Natural killer cell (primary cell): ENCODE results near the gene SERPINA3. TPM values are rescaled to one million over a fixed set of nuclear protein-coding genes. Genes with fewer than 3 reads are reported as not detected.

ENCODE experiments used
- ATAC-seq, 3 donors: fragments of 150-1000 bp in 2 of 3; fragments of 200-7000 bp in 1 of 3; cut with Tn5 transposase; 1 replicate in 1 of 3; 2 replicates in 2 of 3; pipeline ENCODE4 v1.10.0; 2021; ENCODE audit warnings: mild to moderate bottlenecking in 2 of 3, moderate library complexity in 2 of 3
- DNase-seq, 2 donors: peaks; one replicate each; pipeline versions ENCODE4 v3.0.0 to v3.0.0-alpha.2; 2013 to 2021; ENCODE audit warnings: mixed read lengths in 1 of 2
- H3K27ac ChIP-seq: one replicate; pipeline ENCODE4 v1.5.1; 2013; ENCODE audit warnings: mild to moderate bottlenecking, low read length
- H3K27me3 ChIP-seq: one replicate; pipeline ENCODE4 v1.6.1; 2013; ENCODE audit warnings: low read length; ENCODE audit not compliant: control insufficient read depth, insufficient read depth
- H3K36me3 ChIP-seq: one replicate; pipeline ENCODE4 v1.6.1; 2013; ENCODE audit warnings: low read length; ENCODE audit not compliant: control insufficient read depth, insufficient read depth
- H3K4me1 ChIP-seq: one replicate; pipeline ENCODE4 v1.6.1; 2013; ENCODE audit warnings: low read length; ENCODE audit not compliant: control insufficient read depth, insufficient read depth
- H3K4me3 ChIP-seq: one replicate; pipeline ENCODE4 v1.5.1; 2013; ENCODE audit warnings: low read length
- H3K9me3 ChIP-seq: one replicate; pipeline ENCODE4 v1.6.1; 2013; ENCODE audit warnings: low read length; ENCODE audit not compliant: control insufficient read depth, insufficient read depth
- H3K27ac Mint-ChIP-seq, 2 donors: one replicate each; pipeline ENCODE4 v1.8.0; 2022; ENCODE audit warnings: mild to moderate bottlenecking in 2 of 2, mixed read lengths in 2 of 2, moderate library complexity in 1 of 2
- H3K27me3 Mint-ChIP-seq, 2 donors: one replicate each; pipeline ENCODE4 v1.8.0; 2022; ENCODE audit warnings: low read depth in 2 of 2, mixed read lengths in 2 of 2
- H3K36me3 Mint-ChIP-seq: one replicate; pipeline ENCODE4 v1.8.0; 2022; ENCODE audit warnings: mixed read lengths
- H3K4me1 Mint-ChIP-seq, 2 donors: one replicate each; pipeline ENCODE4 v1.8.0; 2022; ENCODE audit warnings: mixed read lengths in 2 of 2
- H3K4me3 Mint-ChIP-seq: one replicate; pipeline ENCODE4 v1.8.0; 2022; ENCODE audit warnings: mild to moderate bottlenecking, moderate library complexity, mixed read lengths
- H3K9me3 Mint-ChIP-seq, 2 donors: one replicate each; pipeline ENCODE4 v1.8.0; 2022; ENCODE audit warnings: mixed read lengths in 2 of 2
- WGBS: methylation state at CpG from one replicate; pipeline ENCODE4 v1.1.7; 2013; ENCODE audit warnings: missing lambda C conversion rate; ENCODE audit not compliant: insufficient coverage; 5-methylcytosine and 5-hydroxymethylcytosine counted together
- intact Hi-C: fragments of 100-400 bp; cut with micrococcal nuclease; formaldehyde crosslinking; loops from one replicate; pipeline ENCODE4 v1.14.2; 2022
- total RNA-seq, 4 donors: library from RNA; stranded (reverse); fragments of 120-200 nt in 1 of 4; gene quantifications; one replicate each; pipeline versions ENCODE4 v1.2.3 to v1.2.4, GENCODE V29; 2013 to 2022
- TF ChIP-seq, protein P1 (sequence below): fragments of 200-600 bp; IDR thresholded peaks from one replicate; pipeline ENCODE4 v1.8.0; 2022; ENCODE audit warnings: antibody characterized with exemption

SERPINA3 gene
- total RNA-seq, 3 donors from 2014 or later (not counting 1 experiment from before 2014, with no cell fraction given) = not detected

DNA sequence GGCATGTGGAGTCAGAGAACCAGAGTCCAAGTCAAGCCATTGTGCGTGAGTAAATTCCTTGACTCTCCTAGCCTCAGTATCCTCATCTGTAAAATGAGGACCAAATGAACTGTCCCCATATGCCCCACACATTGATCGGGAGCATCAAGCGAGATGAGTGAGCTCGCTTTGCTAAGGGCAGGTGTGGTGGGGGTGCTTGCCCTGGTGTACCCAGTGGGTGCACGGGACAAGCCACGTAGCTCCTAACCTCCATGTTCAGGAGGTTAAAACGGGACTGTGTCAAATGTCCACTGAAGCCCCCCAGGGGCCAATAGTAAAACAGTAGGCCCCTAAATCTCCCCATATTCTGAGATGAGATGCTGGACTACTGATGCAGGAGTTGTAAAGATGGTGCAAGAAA is 60.9 kb downstream of the SERPINA3 start:
- Mint-ChIP-seq H3K27me3 (peaks cover 6 to 16% of the 10 kb centered on the region in 2 donors), H3K27ac (no peak overlapping the region), H3K36me3 (no peaks in the 10 kb centered on the region), H3K4me1 (no peaks in the 10 kb centered on the region), H3K9me3 (no peaks in the 10 kb centered on the region), H3K4me3 (no peak overlapping the region)
- intact Hi-C loops = no loop called here
- TF ChIP-seq, protein P1, sequence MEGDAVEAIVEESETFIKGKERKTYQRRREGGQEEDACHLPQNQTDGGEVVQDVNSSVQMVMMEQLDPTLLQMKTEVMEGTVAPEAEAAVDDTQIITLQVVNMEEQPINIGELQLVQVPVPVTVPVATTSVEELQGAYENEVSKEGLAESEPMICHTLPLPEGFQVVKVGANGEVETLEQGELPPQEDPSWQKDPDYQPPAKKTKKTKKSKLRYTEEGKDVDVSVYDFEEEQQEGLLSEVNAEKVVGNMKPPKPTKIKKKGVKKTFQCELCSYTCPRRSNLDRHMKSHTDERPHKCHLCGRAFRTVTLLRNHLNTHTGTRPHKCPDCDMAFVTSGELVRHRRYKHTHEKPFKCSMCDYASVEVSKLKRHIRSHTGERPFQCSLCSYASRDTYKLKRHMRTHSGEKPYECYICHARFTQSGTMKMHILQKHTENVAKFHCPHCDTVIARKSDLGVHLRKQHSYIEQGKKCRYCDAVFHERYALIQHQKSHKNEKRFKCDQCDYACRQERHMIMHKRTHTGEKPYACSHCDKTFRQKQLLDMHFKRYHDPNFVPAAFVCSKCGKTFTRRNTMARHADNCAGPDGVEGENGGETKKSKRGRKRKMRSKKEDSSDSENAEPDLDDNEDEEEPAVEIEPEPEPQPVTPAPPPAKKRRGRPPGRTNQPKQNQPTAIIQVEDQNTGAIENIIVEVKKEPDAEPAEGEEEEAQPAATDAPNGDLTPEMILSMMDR = no peak
- H3K4me3 ChIP-seq = no peak overlapping the region
- no peaks in the 10 kb centered on the region for H3K9me3 ChIP-seq
- H3K36me3 ChIP-seq = no peaks in the 10 kb centered on the region
- H3K4me1 ChIP-seq = no peaks in the 10 kb centered on the region
- H3K27ac ChIP-seq = no peak overlapping the region
- DNase-seq (no peak), ATAC-seq (no peak)
- 97% methylated on average over 7 of the region's 7 CpGs for WGBS
- H3K27me3 ChIP-seq = no peaks in the 10 kb centered on the region

Other genes starting within 250 kb of the SERPINA3 start
- not detected for gene SERPINA2, start 245.7 kb upstream of the SERPINA3 start, total RNA-seq
- 10 to 100 TPM; 12.7 to 65.3 (median 48.3) TPM for gene SERPINA1, start 223.8 kb upstream of the SERPINA3 start, total RNA-seq
- not detected for gene SERPINA11, start 159.6 kb upstream of the SERPINA3 start, total RNA-seq
- not detected for gene SERPINA9, start 136.2 kb upstream of the SERPINA3 start, total RNA-seq
- gene SERPINA12, start 102.9 kb upstream of the SERPINA3 start, total RNA-seq = not detected
- not detected for gene SERPINA4, start 50.9 kb upstream of the SERPINA3 start, total RNA-seq
- not detected for gene SERPINA5, start 31.0 kb upstream of the SERPINA3 start, total RNA-seq
- 1 to 10 TPM in 1 of 3 donors, under 1 TPM in 2; 0.28 to 2.1 (median 0.77) TPM for gene GSC, start 157.7 kb downstream of the SERPINA3 start, total RNA-seq